Liver (tissue), 9 donors: ENCODE results near the gene SLC5A2. TPM values are rescaled to one million over a fixed set of nuclear protein-coding genes. Genes with fewer than 3 reads are reported as not detected.

Experiments used
- DNase-seq: peaks from one replicate; pipeline ENCODE4 v3.0.0-alpha.2; 2017; ENCODE audit warnings: low spot score
- H3K27ac ChIP-seq, 2 donors: one replicate each; pipeline ENCODE4 v1.7.0; 2013; ENCODE audit warnings: inconsistent platforms in 2 of 2, low read length in 2 of 2, control low read depth in 1 of 2, low read depth in 1 of 2, mild to moderate bottlenecking in 1 of 2
- H3K27me3 ChIP-seq, 4 donors: one replicate each; pipeline versions ENCODE4 v1.6.1 to v1.7.0; 2013; ENCODE audit warnings: low read length in 3 of 4, inconsistent platforms in 1 of 4, mild to moderate bottlenecking in 1 of 4, moderate library complexity in 1 of 4; ENCODE audit not compliant: control insufficient read depth in 4 of 4, insufficient read depth in 4 of 4
- H3K36me3 ChIP-seq, 4 donors: one replicate each; pipeline versions ENCODE4 v1.6.1 to v1.7.0; 2013; ENCODE audit warnings: low read length in 3 of 4, mild to moderate bottlenecking in 3 of 4, low read depth in 1 of 4, moderate library complexity in 1 of 4; ENCODE audit not compliant: control insufficient read depth in 4 of 4, insufficient read depth in 3 of 4
- H3K4me1 ChIP-seq, 4 donors: one replicate each; pipeline versions ENCODE4 v1.6.1 to v1.7.0; 2013; ENCODE audit warnings: low read length in 3 of 4, mild to moderate bottlenecking in 3 of 4, moderate library complexity in 1 of 4; ENCODE audit not compliant: control insufficient read depth in 4 of 4, insufficient read depth in 4 of 4
- H3K4me3 ChIP-seq, 3 donors: one replicate each; pipeline versions ENCODE4 v1.6.1 to v1.7.0; 2013; ENCODE audit warnings: low read length in 3 of 3, control low read depth in 1 of 3, low read depth in 1 of 3, mild to moderate bottlenecking in 1 of 3
- H3K9ac ChIP-seq, 2 donors: one replicate each; pipeline ENCODE4 v1.7.0; 2013; ENCODE audit warnings: low read length in 2 of 2, mild to moderate bottlenecking in 2 of 2, moderate library complexity in 2 of 2, control low read depth in 1 of 2, low read depth in 1 of 2
- H3K9me3 ChIP-seq, 4 donors: one replicate each; pipeline versions ENCODE4 v1.6.1 to v1.7.0; 2013; ENCODE audit warnings: low read length in 3 of 4; ENCODE audit not compliant: control insufficient read depth in 4 of 4
- ATF3 ChIP-seq: IDR thresholded peaks from 2 replicates; pipeline ENCODE4 v1.6.1; 2016; ENCODE audit warnings: antibody characterized with exemption
- CTCF ChIP-seq: fragments of 150-350 bp; IDR thresholded peaks from 2 replicates; pipeline ENCODE4 v1.5.1; 2017; ENCODE audit warnings: improper control_type of control experiment, low read depth, low read length; ENCODE audit not compliant: missing input control
- EGR1 ChIP-seq, 2 donors: IDR thresholded peaks; 2 replicates each; pipeline ENCODE4 v1.6.1; 2016 to 2018; ENCODE audit warnings: antibody characterized with exemption in 2 of 2, low read depth in 2 of 2
- FOXA1 ChIP-seq: IDR thresholded peaks from 2 replicates; pipeline ENCODE4 v1.6.1; 2016; ENCODE audit warnings: antibody characterized with exemption
- FOXA2 ChIP-seq: IDR thresholded peaks from 2 replicates; pipeline ENCODE4 v1.6.1; 2016; ENCODE audit warnings: antibody characterized with exemption
- GABPA ChIP-seq, 2 donors: IDR thresholded peaks in 1 of 2; conservative IDR thresholded peaks in 1 of 2; 2 replicates each; pipeline ENCODE4 v1.6.1; 2016; ENCODE audit warnings: antibody characterized with exemption in 2 of 2, mild to moderate bottlenecking in 1 of 2, moderate library complexity in 1 of 2
- HNF4A ChIP-seq, 2 donors: conservative IDR thresholded peaks; 2 replicates each; pipeline ENCODE4 v1.6.1; 2016; ENCODE audit warnings: antibody characterized with exemption in 2 of 2, mild to moderate bottlenecking in 2 of 2
- HNF4G ChIP-seq: IDR thresholded peaks from 2 replicates; pipeline ENCODE4 v1.6.1; 2016; ENCODE audit warnings: antibody characterized with exemption
- JUND ChIP-seq, 2 donors: IDR thresholded peaks; 2 replicates each; pipeline ENCODE4 v1.6.1; 2016; ENCODE audit warnings: antibody characterized with exemption in 2 of 2
- MAX ChIP-seq: IDR thresholded peaks from 2 replicates; pipeline ENCODE4 v1.6.1; 2016; ENCODE audit warnings: antibody characterized with exemption
- NR2F2 ChIP-seq: IDR thresholded peaks from 2 replicates; pipeline ENCODE4 v1.6.1; 2016; ENCODE audit warnings: antibody characterized with exemption
- RAD21 ChIP-seq, 2 donors: IDR thresholded peaks; 2 replicates each; pipeline ENCODE4 v1.6.1; 2016; ENCODE audit warnings: antibody characterized with exemption in 2 of 2, mild to moderate bottlenecking in 2 of 2
- REST ChIP-seq: IDR thresholded peaks from 2 replicates; pipeline ENCODE4 v1.6.1; 2016; ENCODE audit warnings: antibody characterized with exemption, mild to moderate bottlenecking
- SP1 ChIP-seq: IDR thresholded peaks from 2 replicates; pipeline ENCODE4 v1.6.1; 2018; ENCODE audit warnings: antibody characterized with exemption, mild to moderate bottlenecking
- YY1 ChIP-seq: IDR thresholded peaks from 2 replicates; pipeline ENCODE4 v1.6.1; 2016; ENCODE audit warnings: antibody characterized with exemption, mild to moderate bottlenecking
- ZBTB33 ChIP-seq: IDR thresholded peaks from 2 replicates; pipeline ENCODE4 v1.6.1; 2016; ENCODE audit warnings: antibody characterized with exemption
- WGBS: extraction: QIAGEN DNeasy Blood & Tissue Kit; methylation state at CpG from one replicate; pipeline ENCODE4 v1.1.7; 2013; 5-methylcytosine and 5-hydroxymethylcytosine counted together
- polyA plus RNA-seq, 2 donors: library from polyadenylated mRNA; stranded (reverse) in 1 of 2; unstranded in 1 of 2; fragments of 200-250 nt in 1 of 2; fragments of >200 nt in 1 of 2; fragmentation: Nextera tagmentation in 1 of 2; extraction: Ambion mirVana in 1 of 2; gene quantifications; one replicate each; pipeline versions ENCODE4 v1.2.1 to v1.2.3, GENCODE V29; 2013 to 2015
- total RNA-seq, 2 donors: library from RNA; depleted of rRNA; stranded (reverse); fragments of >200 nt; gene quantifications; one replicate each; pipeline ENCODE4 v1.2.3, GENCODE V29; 2014
- donor health status: healthy.
- donor health status: healthy.
- donor health status: healthy.
- donor health status: healthy.
- donor health status: healthy.

SLC5A2 gene
- total and polyA plus RNA-seq, 4 donors: 0.14 to 8.1 (median 0.93) TPM; not detected in 1

- TF ChIP-seq RAD21 (IDR thresholded peaks at IDR 0.05) (peak; percentile 71 to 77), HNF4G (no peak), CTCF (peak; percentile 68), ATF3 (no peak), JUND (IDR thresholded peaks at IDR 0.05) (no peak), GABPA (IDR thresholded peaks at IDR 0.05 in 1 of 2, conservative IDR thresholded peaks at IDR 0.05 in 1 of 2) (no peak), MAX (no peak), FOXA1 (no peak), FOXA2 (no peak), YY1 (no peak), EGR1 (IDR thresholded peaks at IDR 0.05; ENCODE audit: low read depth in 2 of 2) (no peak), SP1 (peak; percentile 52), REST (no peak), NR2F2 (no peak)
- H3K36me3 ChIP-seq: no peaks in the 10 kb centered on the region
- H3K27ac ChIP-seq: peak overlapping the region; percentile 61 to 82
- DNase-seq: peak; percentile 92
- peaks cover 5 to 29% (median 18%) of the 10 kb centered on the region in 4 donors for H3K4me1 ChIP-seq
- peak overlapping the region in 2 of 3 donors; percentile 17 to 57 for H3K4me3 ChIP-seq
- WGBS: 35% methylated on average over 20 of the region's 20 CpGs
- H3K9ac ChIP-seq: no peak overlapping the region
- no peaks in the 10 kb centered on the region for H3K9me3 ChIP-seq
- H3K27me3 ChIP-seq: no peaks in the 10 kb centered on the region
Observed at GRCh38 chr16:31472709-31473203, 10.2 kb upstream of the SLC5A2 start.

GRCh38 chr16:31473264-31473984, 9.5 kb upstream of the SLC5A2 start:
- Histone ChIP-seq H3K4me1 (peaks cover 8 to 36% (median 24%) of the 10 kb centered on the region in 4 donors), H3K27me3 (no peaks in the 10 kb centered on the region), H3K9ac (no peak overlapping the region), H3K4me3 (no peak overlapping the region), H3K36me3 (no peaks in the 10 kb centered on the region), H3K9me3 (no peaks in the 10 kb centered on the region), H3K27ac (no peak overlapping the region)
- no peak for DNase-seq
- WGBS: 81% methylated on average over 17 of the region's 17 CpGs
- TF ChIP-seq HNF4A (conservative IDR thresholded peaks at IDR 0.05) (no peak), EGR1 (IDR thresholded peaks at IDR 0.05; ENCODE audit: low read depth in 2 of 2) (no peak), CTCF (no peak), MAX (no peak), JUND (IDR thresholded peaks at IDR 0.05) (no peak), ZBTB33 (no peak), SP1 (no peak), ATF3 (no peak), NR2F2 (no peak), YY1 (no peak), GABPA (IDR thresholded peaks at IDR 0.05 in 1 of 2, conservative IDR thresholded peaks at IDR 0.05 in 1 of 2) (no peak), FOXA1 (no peak), FOXA2 (no peak), RAD21 (IDR thresholded peaks at IDR 0.05) (no peak)
